ENCODE results near the gene BRSK2.

The BRSK2 gene

GRCh38 chr11:1490651-1491050 is 100.9 kb downstream of the BRSK2 start:
- no peak for DNase-seq (ENCODE audit: extremely low spot score)
- ChIA-PET POLR2A (no interaction called here), CTCF (no interaction called here)
- TF ChIP-seq PKNOX1 (IDR thresholded peaks at IDR 0.05) (no peak), ELF4 (IDR thresholded peaks at IDR 0.05) (no peak), SUZ12 (IDR thresholded peaks at IDR 0.05) (no peak), FOXM1 (IDR thresholded peaks at IDR 0.05; ENCODE audit: borderline replicate concordance) (no peak), TARDBP (IDR thresholded peaks at IDR 0.05) (no peak), L3MBTL2 (conservative IDR thresholded peaks at IDR 0.05) (no peak), CTBP1 (IDR thresholded peaks at IDR 0.05; ENCODE audit: borderline replicate concordance) (no peak), NFRKB (IDR thresholded peaks at IDR 0.05) (no peak), BHLHE40 (IDR thresholded peaks at IDR 0.05; ENCODE audit: borderline replicate concordance) (no peak), LEF1 (IDR thresholded peaks at IDR 0.05; ENCODE audit: borderline replicate concordance) (no peak), FOXA1 (IDR thresholded peaks at IDR 0.05) (no peak), SP1 (IDR thresholded peaks at IDR 0.05) (no peak), FOXK2 (IDR thresholded peaks at IDR 0.05) (no peak)

- DNase-seq (ENCODE audit: extremely low spot score) = no peak
- TF ChIP-seq FOXM1 (IDR thresholded peaks at IDR 0.05; ENCODE audit: borderline replicate concordance) (no peak), SUZ12 (IDR thresholded peaks at IDR 0.05) (no peak), BHLHE40 (IDR thresholded peaks at IDR 0.05; ENCODE audit: borderline replicate concordance) (no peak), ARNT (IDR thresholded peaks at IDR 0.05) (no peak), SP1 (IDR thresholded peaks at IDR 0.05) (no peak), FOXA1 (IDR thresholded peaks at IDR 0.05) (no peak), HDGF (IDR thresholded peaks at IDR 0.05; ENCODE audit: borderline replicate concordance) (no peak), TARDBP (IDR thresholded peaks at IDR 0.05) (no peak)
- CTCF ChIA-PET = no interaction called here
Measured at GRCh38 chr11:1491379-1491778, 101.6 kb downstream of the BRSK2 start.

GRCh38 chr11:1493650-1494244 is 104.0 kb downstream of the BRSK2 start:
- POLR2A ChIA-PET = no interaction called here
- DNase-seq (ENCODE audit: extremely low spot score) = no peak
- CTCF ChIA-PET = no interaction called here
- TF ChIP-seq PKNOX1 (IDR thresholded peaks at IDR 0.05) (no peak), NFRKB (IDR thresholded peaks at IDR 0.05) (no peak), ZNF384 (IDR thresholded peaks at IDR 0.05) (no peak)

More at GRCh38 chr11:1491379-1491778, 101.6 kb downstream of the BRSK2 start:
- POLR2A ChIA-PET = no interaction called here

- TF ChIP-seq HDGF (IDR thresholded peaks at IDR 0.05; ENCODE audit: borderline replicate concordance) = no peak
- no peak for TF ChIP-seq FOXK2 (IDR thresholded peaks at IDR 0.05)
- no peak for TF ChIP-seq BHLHE40 (IDR thresholded peaks at IDR 0.05; ENCODE audit: borderline replicate concordance)
- no peak for TF ChIP-seq FOXM1 (IDR thresholded peaks at IDR 0.05; ENCODE audit: borderline replicate concordance)
- no peak for TF ChIP-seq ELF4 (IDR thresholded peaks at IDR 0.05)
- TF ChIP-seq ZNF384 (IDR thresholded peaks at IDR 0.05) = no peak
- TF ChIP-seq NFRKB (IDR thresholded peaks at IDR 0.05) = no peak
- no peak for TF ChIP-seq SUZ12 (IDR thresholded peaks at IDR 0.05)
- TF ChIP-seq FOXA1 (IDR thresholded peaks at IDR 0.05) = no peak
- TF ChIP-seq LEF1 (IDR thresholded peaks at IDR 0.05; ENCODE audit: borderline replicate concordance) = no peak
- TF ChIP-seq ARNT (IDR thresholded peaks at IDR 0.05) = no peak
- TF ChIP-seq L3MBTL2 (conservative IDR thresholded peaks at IDR 0.05) = no peak
- TF ChIP-seq TARDBP (IDR thresholded peaks at IDR 0.05) = no peak
- no peak for TF ChIP-seq CTBP1 (IDR thresholded peaks at IDR 0.05; ENCODE audit: borderline replicate concordance)
- TF ChIP-seq SP1 (IDR thresholded peaks at IDR 0.05) = no peak
- no peak for TF ChIP-seq PKNOX1 (IDR thresholded peaks at IDR 0.05)
- CTCF ChIA-PET = no interaction called here
Measured at GRCh38 chr11:1494650-1495049, 104.9 kb downstream of the BRSK2 start.

GRCh38 chr11:1496091-1496760 is 106.5 kb downstream of the BRSK2 start:
- CTCF ChIA-PET = no interaction called here
- no peak for DNase-seq (ENCODE audit: extremely low spot score)
- POLR2A ChIA-PET = no interaction called here
- TF ChIP-seq ELF4 (IDR thresholded peaks at IDR 0.05) (no peak), CTBP1 (IDR thresholded peaks at IDR 0.05; ENCODE audit: borderline replicate concordance) (no peak), FOXM1 (IDR thresholded peaks at IDR 0.05; ENCODE audit: borderline replicate concordance) (no peak), PKNOX1 (IDR thresholded peaks at IDR 0.05) (no peak), FOXA1 (IDR thresholded peaks at IDR 0.05) (no peak), LEF1 (IDR thresholded peaks at IDR 0.05; ENCODE audit: borderline replicate concordance) (no peak), SUZ12 (IDR thresholded peaks at IDR 0.05) (no peak), ARNT (IDR thresholded peaks at IDR 0.05) (no peak), SP1 (IDR thresholded peaks at IDR 0.05) (no peak), NFRKB (IDR thresholded peaks at IDR 0.05) (no peak), TARDBP (IDR thresholded peaks at IDR 0.05) (no peak), FOXK2 (IDR thresholded peaks at IDR 0.05) (no peak), HDGF (IDR thresholded peaks at IDR 0.05; ENCODE audit: borderline replicate concordance) (no peak)

More at GRCh38 chr11:1494650-1495049, 104.9 kb downstream of the BRSK2 start:
- POLR2A ChIA-PET = no interaction called here
- no peak for DNase-seq (ENCODE audit: extremely low spot score)

- DNase-seq (ENCODE audit: extremely low spot score) = no peak
- TF ChIP-seq LEF1 (IDR thresholded peaks at IDR 0.05; ENCODE audit: borderline replicate concordance) = no peak
- TF ChIP-seq TARDBP (IDR thresholded peaks at IDR 0.05) = no peak
- no peak for TF ChIP-seq SP1 (IDR thresholded peaks at IDR 0.05)
- no peak for TF ChIP-seq NFRKB (IDR thresholded peaks at IDR 0.05)
- TF ChIP-seq ELF4 (IDR thresholded peaks at IDR 0.05) = no peak
- no peak for TF ChIP-seq FOXK2 (IDR thresholded peaks at IDR 0.05)
- no peak for TF ChIP-seq SUZ12 (IDR thresholded peaks at IDR 0.05)
- no peak for TF ChIP-seq PKNOX1 (IDR thresholded peaks at IDR 0.05)
- TF ChIP-seq ZNF384 (IDR thresholded peaks at IDR 0.05) = no peak
- no peak for TF ChIP-seq L3MBTL2 (conservative IDR thresholded peaks at IDR 0.05)
- TF ChIP-seq FOXM1 (IDR thresholded peaks at IDR 0.05; ENCODE audit: borderline replicate concordance) = no peak
- CTCF ChIA-PET = no interaction called here
- POLR2A ChIA-PET = no interaction called here
Measured at GRCh38 chr11:1496761-1497095, 107.0 kb downstream of the BRSK2 start.
